Neural cell (in vitro differentiated cells): ENCODE data around the gene NKAIN2. TPM values are rescaled to one million over a fixed set of nuclear protein-coding genes. Genes with fewer than 3 reads are reported as not detected.

Experiments used
- H2AFZ ChIP-seq: fragments of 200-600, 300-800 bp; sonication (generic), shearing (Covaris generic); 2 replicates; pipeline ENCODE4 v1.6.0; 2014; ENCODE audit warnings: low read depth, mild to moderate bottlenecking, antibody characterized with exemption, low read length, moderate library complexity
- H3F3A ChIP-seq: fragments of 200-600 bp; shearing (Covaris generic); 2 replicates; pipeline ENCODE4 v1.6.1; 2016; ENCODE audit warnings: mild to moderate bottlenecking, moderate library complexity, mixed read lengths, antibody characterized with exemption, low read length; ENCODE audit not compliant: insufficient read depth, poor library complexity, severe bottlenecking
- H3K27ac ChIP-seq: fragments of 200-600, 300-800 bp; sonication (generic), shearing (Covaris generic); 2 replicates; pipeline ENCODE4 v1.5.1; 2014; ENCODE audit warnings: mild to moderate bottlenecking, low read length, moderate library complexity
- H3K27me3 ChIP-seq: fragments of 300-800, 200-600 bp; sonication (generic), shearing (Covaris generic); 2 replicates; pipeline ENCODE4 v1.6.0; 2014; ENCODE audit warnings: mild to moderate bottlenecking, low read depth, low read length, moderate library complexity; ENCODE audit not compliant: insufficient read depth
- H3K36me3 ChIP-seq: fragments of 300-800, 200-600 bp; sonication (generic), shearing (Covaris generic); 2 replicates; pipeline ENCODE4 v1.5.1; 2014; ENCODE audit warnings: mild to moderate bottlenecking, antibody characterized with exemption, low read length, moderate library complexity; ENCODE audit not compliant: insufficient read depth
- H3K4me2 ChIP-seq: fragments of 300-800, 200-600 bp; sonication (generic), shearing (Covaris generic); 2 replicates; pipeline ENCODE4 v1.6.0; 2014; ENCODE audit warnings: mild to moderate bottlenecking, low read length
- H3K4me3 ChIP-seq: fragments of 300-800, 200-600 bp; sonication (generic), shearing (Covaris generic); 2 replicates; pipeline ENCODE4 v1.5.1; 2014; ENCODE audit warnings: mild to moderate bottlenecking, low read length, moderate library complexity
- H3K79me2 ChIP-seq: fragments of 200-600 bp; shearing (Covaris generic); replicated peaks from 2 replicates; pipeline ENCODE4 v1.6.0; 2014; ENCODE audit warnings: mild to moderate bottlenecking, low read length, moderate library complexity; ENCODE audit not compliant: insufficient read depth
- H3K9ac ChIP-seq: fragments of 300-800, 200-600 bp; sonication (generic), shearing (Covaris generic); 2 replicates; pipeline ENCODE4 v1.6.1; 2016; ENCODE audit warnings: mild to moderate bottlenecking, low read length, mixed read lengths
- H3K9me2 ChIP-seq: fragments of 200-600 bp; shearing (Covaris generic); 2 replicates; pipeline ENCODE4 v1.6.1; 2016; ENCODE audit warnings: mild to moderate bottlenecking, low read length, mixed read lengths; ENCODE audit not compliant: insufficient read depth
- H3K9me3 ChIP-seq: fragments of 200-600, 300-800 bp; sonication (generic), shearing (Covaris generic); 2 replicates; pipeline ENCODE4 v1.6.1; 2016; ENCODE audit warnings: mild to moderate bottlenecking, mixed run types, low read length, moderate library complexity, mixed read lengths
- H4K20me1 ChIP-seq: fragments of 200-600 bp; shearing (Covaris generic); 2 replicates; pipeline ENCODE4 v1.6.1; 2016; ENCODE audit warnings: mild to moderate bottlenecking, mixed run types; ENCODE audit not compliant: insufficient read depth
- CTCF ChIP-seq: fragments of 450-650 bp; IDR thresholded peaks from 2 replicates; pipeline ENCODE4 v1.5.1; 2014; ENCODE audit warnings: antibody characterized with exemption, mild to moderate bottlenecking, moderate library complexity; ENCODE audit not compliant: poor library complexity, severe bottlenecking
- EP300 ChIP-seq: fragments of 450-650 bp; conservative IDR thresholded peaks from 2 replicates; pipeline ENCODE4 v1.6.1; 2014; ENCODE audit warnings: antibody characterized with exemption, mild to moderate bottlenecking, moderate library complexity; ENCODE audit not compliant: poor library complexity, severe bottlenecking
- EZH2 ChIP-seq: fragments of 200-600, 300-800 bp; shearing (Covaris generic), sonication (generic); IDR thresholded peaks from 2 replicates; pipeline ENCODE4 v1.6.1; 2014; ENCODE audit warnings: antibody characterized with exemption, low read length, borderline replicate concordance, mild to moderate bottlenecking; ENCODE audit not compliant: insufficient read depth, poor library complexity, severe bottlenecking
- MXI1 ChIP-seq: fragments of 450-650 bp; conservative IDR thresholded peaks from 2 replicates; pipeline ENCODE4 v1.6.1; 2014; ENCODE audit warnings: antibody characterized with exemption, mild to moderate bottlenecking; ENCODE audit not compliant: poor library complexity, severe bottlenecking
- POLR2AphosphoS5 ChIP-seq: IDR thresholded peaks from 2 replicates; pipeline ENCODE4 v1.6.1; 2012
- RAD21 ChIP-seq: fragments of 450-650 bp; conservative IDR thresholded peaks from 2 replicates; pipeline ENCODE4 v1.6.1; 2014; ENCODE audit warnings: antibody characterized with exemption, mild to moderate bottlenecking, moderate library complexity
- REST ChIP-seq: IDR thresholded peaks from 2 replicates; pipeline ENCODE4 v1.6.1; 2012; ENCODE audit warnings: borderline replicate concordance
- SMC3 ChIP-seq: fragments of 450-650 bp; conservative IDR thresholded peaks from 2 replicates; pipeline ENCODE4 v1.6.1; 2014; ENCODE audit warnings: antibody characterized with exemption, mild to moderate bottlenecking, moderate library complexity; ENCODE audit not compliant: poor library complexity
- TAF1 ChIP-seq: IDR thresholded peaks from 2 replicates; pipeline ENCODE4 v1.6.1; 2012; ENCODE audit warnings: low read depth
- polyA plus RNA-seq: library from polyadenylated mRNA; depleted of rRNA; stranded (reverse); fragments of >200 nt; gene quantifications from 2 replicates; pipeline ENCODE4 v1.2.3, GENCODE V29; 2014

The NKAIN2 gene
- polyA plus RNA-seq, 1 donor from 2014 or later: 23.2 TPM

- Histone ChIP-seq H3K27ac (no peak overlapping the region), H2AFZ (no peak overlapping the region), H3K4me2 (no peak overlapping the region), H3K4me3 (no peak overlapping the region), H3K36me3 (no peaks in the 10 kb centered on the region), H3K9ac (no peak overlapping the region), H4K20me1 (no peaks in the 10 kb centered on the region), H3K27me3 (no peaks in the 10 kb centered on the region), H3K9me2 (no peaks in the 10 kb centered on the region), H3K79me2 (no peaks in the 10 kb centered on the region), H3F3A (no peaks in the 10 kb centered on the region), H3K9me3 (no peaks in the 10 kb centered on the region)
- no peak for TF ChIP-seq EZH2
- no peak for TF ChIP-seq MXI1
- TF ChIP-seq REST: no peak
- no peak for TF ChIP-seq RAD21
- no peak for TF ChIP-seq TAF1
- TF ChIP-seq EP300: no peak
- TF ChIP-seq CTCF: no peak
- TF ChIP-seq POLR2AphosphoS5: no peak
- no peak for TF ChIP-seq SMC3
Observed at GRCh38 chr6:124203101-124203811, 399.6 kb downstream of the NKAIN2 start.

- H3K9me3 ChIP-seq: no peaks in the 10 kb centered on the region
- H3K27ac ChIP-seq: no peak overlapping the region
- TF ChIP-seq EP300 (no peak), MXI1 (no peak), EZH2 (no peak), TAF1 (no peak), RAD21 (no peak), POLR2AphosphoS5 (no peak), SMC3 (no peak)
Observed at GRCh38 chr6:124203812-124204167, 400.1 kb downstream of the NKAIN2 start.

More at GRCh38 chr6:124203812-124204167, 400.1 kb downstream of the NKAIN2 start:
- no peak overlapping the region for H3K9ac ChIP-seq
- H3K4me2 ChIP-seq: no peak overlapping the region
- H3F3A ChIP-seq: no peaks in the 10 kb centered on the region
- no peak overlapping the region for H3K4me3 ChIP-seq
- H2AFZ ChIP-seq: no peak overlapping the region
- no peaks in the 10 kb centered on the region for H3K9me2 ChIP-seq
- H3K27me3 ChIP-seq: no peaks in the 10 kb centered on the region
- H4K20me1 ChIP-seq: no peaks in the 10 kb centered on the region
- H3K79me2 ChIP-seq: no peaks in the 10 kb centered on the region
- no peaks in the 10 kb centered on the region for H3K36me3 ChIP-seq
